Fibroblast of gingiva (primary cell): Measurements from ENCODE around the gene EFS.
"Not testable (repeated sequence)": the region's sequence is repeated elsewhere in the genome, so short reads cannot be mapped to it uniquely, and the experiment has no call there.

Experiments used
- DNase-seq: peaks from one replicate; pipeline ENCODE4 v3.0.0-alpha.2; 2011; ENCODE audit warnings: low read depth

The EFS gene

GRCh38 chr14:23325746-23326145 is 39.2 kb downstream of the EFS start:
- DNase-seq = not testable (repeated sequence)

- no peak for DNase-seq
Observed at GRCh38 chr14:23324993-23325392, 40.0 kb downstream of the EFS start.

GRCh38 chr14:23324455-23324846 is 40.5 kb downstream of the EFS start:
- no peak for DNase-seq

GRCh38 chr14:23323838-23324454 is 41.0 kb downstream of the EFS start:
- DNase-seq = no peak

GRCh38 chr14:23322568-23323517 is 42.1 kb downstream of the EFS start:
- DNase-seq = no peak

- peak; percentile 31 for DNase-seq
Observed at GRCh38 chr14:23321572-23322547, 43.1 kb downstream of the EFS start.

GRCh38 chr14:23320584-23321571 is 44.1 kb downstream of the EFS start, which contains the start of gene PABPN1:
TSS of gene PABPN1 (plus strand) at chr14:23321457. CDS start at chr14:23321470, 13 bp downstream.
- DNase-seq = peak; percentile 100

GRCh38 chr14:23319746-23320583 is 45.0 kb downstream of the EFS start:
- DNase-seq = no peak

GRCh38 chr14:23316300-23316699 is 48.7 kb downstream of the EFS start:
- no peak for DNase-seq

- no peak for DNase-seq
Observed at GRCh38 chr14:23310546-23310945, 54.4 kb downstream of the EFS start.

GRCh38 chr14:23308721-23309445 is 56.1 kb downstream of the EFS start:
- no peak for DNase-seq

GRCh38 chr14:23307687-23308644 is 57.0 kb downstream of the EFS start:
- no peak for DNase-seq

- DNase-seq = no peak
Observed at GRCh38 chr14:23307146-23307530, 57.8 kb downstream of the EFS start.

- DNase-seq = peak; percentile 90
Observed at GRCh38 chr14:23306412-23307145, 58.4 kb downstream of the EFS start, which contains the start of gene BCL2L2. TSS of gene BCL2L2 (plus strand) at chr14:23306833. CDS start at chr14:23307768, 935 bp downstream.
